OCI-LY3 (cell line): ENCODE results near the gene EIF4E1B.

ENCODE experiments used
- CTCF ChIP-seq: fragments of 200-600, 300-600 bp; sonication (generic); IDR thresholded peaks from 2 replicates; pipeline ENCODE4 v1.5.1; 2014; ENCODE audit warnings: antibody characterized with exemption, low read length, low read depth
- EZH2phosphoT487 ChIP-seq: fragments of 200-600 bp; shearing (Covaris generic); IDR thresholded peaks from 2 replicates; pipeline ENCODE4 v1.6.1; 2018; ENCODE audit warnings: antibody characterized with exemption, mixed run types, low read depth

GRCh38 chr5:176643491-176644219 is 13.2 kb downstream of the EIF4E1B start:
- TF ChIP-seq CTCF (no peak), EZH2phosphoT487 (no peak)
